Keratinocyte (primary cell): ENCODE results near the gene INSR. TPM values are rescaled to one million over a fixed set of nuclear protein-coding genes. Genes with fewer than 3 reads are reported as not detected.

Experiments
- DNase-seq: peaks from one replicate; pipeline ENCODE4 v3.0.0-alpha.2; 2011; ENCODE audit warnings: low read depth, missing footprints, low spot score
- FAIRE-seq: peaks from 2 replicates; lab custom pipeline; 2011; peaks lifted over from hg19 to GRCh38; lab: Jason Lieb, UNC
- H2AFZ ChIP-seq: 2 replicates; pipeline ENCODE4 v1.6.0; 2012; ENCODE audit warnings: low read length, control low read depth, inconsistent platforms; ENCODE audit not compliant: control insufficient read depth
- H3K27ac ChIP-seq: 2 replicates; pipeline ENCODE4 v1.5.1; 2011; ENCODE audit warnings: low read length; ENCODE audit not compliant: control insufficient read depth, insufficient read depth
- H3K27me3 ChIP-seq: 3 replicates; pipeline ENCODE4 v1.6.0; 2011; ENCODE audit warnings: low read length; ENCODE audit not compliant: control insufficient read depth, insufficient read depth; ENCODE audit errors: extremely low read depth
- H3K36me3 ChIP-seq, 2 experiments: 2 replicates in 1 of 2; 3 replicates in 1 of 2; pipeline ENCODE4 v1.5.1; 2011; ENCODE audit warnings: low read length in 2 of 2, mild to moderate bottlenecking in 1 of 2; ENCODE audit not compliant: control insufficient read depth in 2 of 2, insufficient read depth in 2 of 2; ENCODE audit errors: extremely low read depth in 1 of 2
- H3K4me1 ChIP-seq: 3 replicates; pipeline ENCODE4 v1.5.1; 2011; ENCODE audit warnings: low read length; ENCODE audit not compliant: control insufficient read depth, insufficient read depth; ENCODE audit errors: extremely low read depth
- H3K4me2 ChIP-seq: 3 replicates; pipeline ENCODE4 v1.6.0; 2011; ENCODE audit warnings: low read depth, low read length; ENCODE audit not compliant: control insufficient read depth, insufficient read depth; ENCODE audit errors: extremely low read depth
- H3K4me3 ChIP-seq, 3 experiments: fragments of 200-600 bp in 1 of 3; sonication (generic) in 1 of 3; 2 replicates in 2 of 3; 3 replicates in 1 of 3; pipeline ENCODE4 v1.5.1; 2011 to 2016; ENCODE audit warnings: low read length in 3 of 3, mild to moderate bottlenecking in 3 of 3, control low read depth in 2 of 3, inconsistent platforms in 1 of 3, low read depth in 1 of 3, mixed read lengths in 1 of 3, mixed run types in 1 of 3, moderate library complexity in 1 of 3; ENCODE audit not compliant: control insufficient read depth in 2 of 3, insufficient read depth in 2 of 3; ENCODE audit errors: extremely low read depth in 1 of 3
- H3K79me2 ChIP-seq: 2 replicates; pipeline ENCODE4 v1.6.0; 2012; ENCODE audit warnings: low read length; ENCODE audit not compliant: control insufficient read depth, insufficient read depth
- H3K9ac ChIP-seq: 3 replicates; pipeline ENCODE4 v1.6.0; 2011; ENCODE audit warnings: low read length; ENCODE audit not compliant: control insufficient read depth, insufficient read depth; ENCODE audit errors: extremely low read depth
- H3K9me1 ChIP-seq: 3 replicates; pipeline ENCODE4 v1.6.0; 2011; ENCODE audit warnings: low read length; ENCODE audit not compliant: control insufficient read depth, insufficient read depth; ENCODE audit errors: extremely low read depth
- H3K9me3 ChIP-seq: 2 replicates; pipeline ENCODE4 v1.5.1; 2012; ENCODE audit warnings: low read depth, low read length; ENCODE audit not compliant: control insufficient read depth
- H4K20me1 ChIP-seq: 3 replicates; pipeline ENCODE4 v1.6.0; 2011; ENCODE audit warnings: low read length; ENCODE audit not compliant: control insufficient read depth, insufficient read depth; ENCODE audit errors: extremely low read depth
- CTCF ChIP-seq, 3 experiments: IDR thresholded peaks in 1 of 3; conservative IDR thresholded peaks in 1 of 3; optimal IDR thresholded peaks in 1 of 3; 2 replicates in 2 of 3; 3 replicates in 1 of 3; pipeline versions ENCODE3 to v1.5.1; 2011; ENCODE audit warnings: low read length in 3 of 3, mild to moderate bottlenecking in 3 of 3, moderate library complexity in 2 of 3, control low read depth in 1 of 3, inconsistent platforms in 1 of 3; ENCODE audit not compliant: insufficient read depth in 2 of 3; ENCODE audit errors: extremely low read depth in 1 of 3
- EZH2 ChIP-seq: IDR thresholded peaks from one replicate; pipeline ENCODE4 v1.6.1; 2012; ENCODE audit warnings: inconsistent platforms, mild to moderate bottlenecking, low read length, moderate library complexity
- dilution Hi-C: fragments of 300-500 bp; cut with MboI; formaldehyde crosslinking; loops from one replicate; pipeline ENCODE4 v1.7.0; 2020; ENCODE audit warnings: low sequenced_read_pairs; ENCODE audit not compliant: extremely low pct_ligation_motif_present
- polyA plus RNA-seq, 5 experiments: library from polyadenylated mRNA; depleted of rRNA in 3 of 5; stranded (reverse) in 3 of 5; stranded (forward) in 1 of 5; unstranded in 1 of 5; fragments of >200 nt; gene quantifications; 1 replicate in 1 of 5; 2 replicates in 3 of 5; 3 replicates in 1 of 5; pipeline versions ENCODE4 v1.2.1 to v1.2.3, GENCODE V29; 2011 to 2012; ENCODE audit warnings: missing spikeins in 2 of 5, low read depth in 1 of 5, low replicate concordance in 1 of 5

Gene INSR
- polyA plus RNA-seq, 1 donor (not counting 4 experiments of a cell fraction or from before 2014, with no cell fraction given): 1.2 TPM

GRCh38 chr19:7216373-7216902 lies 77.8 kb downstream of the INSR start:
- TF ChIP-seq EZH2 (no peak), CTCF (optimal IDR thresholded peaks at IDR 0.05 in 1 of 3, IDR thresholded peaks at IDR 0.05 in 1 of 3, conservative IDR thresholded peaks at IDR 0.05 in 1 of 3; ENCODE audit: extremely low read depth in 1 of 3, insufficient read depth in 2 of 3, low read length in 3 of 3) (no peak)
- dilution Hi-C loops: no loop called here
- FAIRE-seq: no peak

GRCh38 chr19:7215176-7215575 lies 79.0 kb downstream of the INSR start:
- no peaks in the 10 kb centered on the region for H3K79me2 ChIP-seq
- FAIRE-seq (no peak), DNase-seq (no peak)
- H3K4me3 ChIP-seq: no peak overlapping the region
- no peaks in the 10 kb centered on the region for H3K36me3 ChIP-seq
- no peak for TF ChIP-seq CTCF (optimal IDR thresholded peaks at IDR 0.05 in 1 of 3, IDR thresholded peaks at IDR 0.05 in 1 of 3, conservative IDR thresholded peaks at IDR 0.05 in 1 of 3; ENCODE audit: extremely low read depth in 1 of 3, insufficient read depth in 2 of 3, low read length in 3 of 3)
- no peak for TF ChIP-seq EZH2
- H3K4me2 ChIP-seq: no peak overlapping the region
- no peaks in the 10 kb centered on the region for H3K9me1 ChIP-seq
- H3K27ac ChIP-seq: no peak overlapping the region
- no peaks in the 10 kb centered on the region for H3K9me3 ChIP-seq
- no peak overlapping the region for H2AFZ ChIP-seq
- dilution Hi-C loops: no loop called here
- H3K9ac ChIP-seq: no peak overlapping the region
- H3K27me3 ChIP-seq: peaks cover 4% of the 10 kb centered on the region
- H4K20me1 ChIP-seq: no peaks in the 10 kb centered on the region
- H3K4me1 ChIP-seq: no peaks in the 10 kb centered on the region

More at GRCh38 chr19:7216373-7216902, 77.8 kb downstream of the INSR start:
- Histone ChIP-seq H3K9me3 (no peaks in the 10 kb centered on the region), H3K36me3 (no peaks in the 10 kb centered on the region), H3K4me3 (no peak overlapping the region), H3K79me2 (no peaks in the 10 kb centered on the region), H2AFZ (no peak overlapping the region), H3K4me2 (no peak overlapping the region), H3K4me1 (no peaks in the 10 kb centered on the region), H3K9ac (no peak overlapping the region), H4K20me1 (no peaks in the 10 kb centered on the region), H3K9me1 (no peaks in the 10 kb centered on the region), H3K27ac (no peak overlapping the region), H3K27me3 (peaks cover 4% of the 10 kb centered on the region)
- no peak for DNase-seq
